NOMO-1 treated with dmso at 0.1 percent for 144 hours (cell line): Measurements from ENCODE around the gene PIEZO2.
A peak's percentile ranks its signal among the peaks of the same experiment; 100 is the strongest.

Experiments
- DNase-seq: peaks from one replicate; lab custom pipeline; 2025; ENCODE audit not compliant: unreplicated experiment; lab: John Stamatoyannopoulos, UW

Gene PIEZO2

GRCh38 chr18:10900435-10900834 lies 248.9 kb downstream of the PIEZO2 start:
- DNase-seq: no peak

- DNase-seq: no peak
Measured at GRCh38 chr18:10899481-10899880, 249.9 kb downstream of the PIEZO2 start.

- DNase-seq: no peak
Measured at GRCh38 chr18:10898417-10898974, 250.9 kb downstream of the PIEZO2 start.

- DNase-seq: no peak
Measured at GRCh38 chr18:10896851-10897250, 252.5 kb downstream of the PIEZO2 start.

GRCh38 chr18:10895976-10896375 lies 253.4 kb downstream of the PIEZO2 start:
- DNase-seq: no peak

- no peak for DNase-seq
Measured at GRCh38 chr18:10894501-10894900, 254.9 kb downstream of the PIEZO2 start.

- DNase-seq: no peak
Measured at GRCh38 chr18:10893761-10894160, 255.6 kb downstream of the PIEZO2 start.

- DNase-seq: no peak
Measured at GRCh38 chr18:10893196-10893595, 256.2 kb downstream of the PIEZO2 start.

GRCh38 chr18:10892786-10893185 lies 256.6 kb downstream of the PIEZO2 start:
- no peak for DNase-seq

GRCh38 chr18:10890022-10890421 lies 259.3 kb downstream of the PIEZO2 start:
- no peak for DNase-seq

GRCh38 chr18:10878703-10879102 lies 270.7 kb downstream of the PIEZO2 start:
- no peak for DNase-seq

GRCh38 chr18:10877987-10878386 lies 271.4 kb downstream of the PIEZO2 start:
- no peak for DNase-seq

GRCh38 chr18:10875811-10876210 lies 273.6 kb downstream of the PIEZO2 start:
- DNase-seq: no peak

- no peak for DNase-seq
Measured at GRCh38 chr18:10872304-10872703, 277.1 kb downstream of the PIEZO2 start.

- DNase-seq: no peak
Measured at GRCh38 chr18:10864722-10865121, 284.6 kb downstream of the PIEZO2 start.

- DNase-seq: no peak
Measured at GRCh38 chr18:10863026-10863425, 286.3 kb downstream of the PIEZO2 start.

- no peak for DNase-seq
Measured at GRCh38 chr18:10860928-10861327, 288.4 kb downstream of the PIEZO2 start.

GRCh38 chr18:10860382-10860781 lies 289.0 kb downstream of the PIEZO2 start:
- no peak for DNase-seq

GRCh38 chr18:10858477-10858876 lies 290.9 kb downstream of the PIEZO2 start:
- no peak for DNase-seq

- no peak for DNase-seq
Measured at GRCh38 chr18:10856132-10856531, 293.2 kb downstream of the PIEZO2 start.

- DNase-seq: no peak
Measured at GRCh38 chr18:10852385-10853303, 296.7 kb downstream of the PIEZO2 start.

GRCh38 chr18:10851824-10852319 lies 297.5 kb downstream of the PIEZO2 start:
- DNase-seq: peak; percentile 4
